SHP77 treated with DMSO at 0.1 percent for 48 hours (cell line): ENCODE results near the gene PCED1B.
A peak's percentile ranks its signal among the peaks of the same experiment; 100 is the strongest.
"Not testable (repeated sequence)": the region's sequence is repeated elsewhere in the genome, so short reads cannot be mapped to it uniquely, and the experiment has no call there.

ENCODE experiments used
- DNase-seq: peaks from one replicate; lab custom pipeline; 2025; lab: John Stamatoyannopoulos, UW

The PCED1B gene, protein sequence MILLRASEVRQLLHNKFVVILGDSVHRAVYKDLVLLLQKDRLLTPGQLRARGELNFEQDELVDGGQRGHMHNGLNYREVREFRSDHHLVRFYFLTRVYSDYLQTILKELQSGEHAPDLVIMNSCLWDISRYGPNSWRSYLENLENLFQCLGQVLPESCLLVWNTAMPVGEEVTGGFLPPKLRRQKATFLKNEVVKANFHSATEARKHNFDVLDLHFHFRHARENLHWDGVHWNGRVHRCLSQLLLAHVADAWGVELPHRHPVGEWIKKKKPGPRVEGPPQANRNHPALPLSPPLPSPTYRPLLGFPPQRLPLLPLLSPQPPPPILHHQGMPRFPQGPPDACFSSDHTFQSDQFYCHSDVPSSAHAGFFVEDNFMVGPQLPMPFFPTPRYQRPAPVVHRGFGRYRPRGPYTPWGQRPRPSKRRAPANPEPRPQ

DNA sequence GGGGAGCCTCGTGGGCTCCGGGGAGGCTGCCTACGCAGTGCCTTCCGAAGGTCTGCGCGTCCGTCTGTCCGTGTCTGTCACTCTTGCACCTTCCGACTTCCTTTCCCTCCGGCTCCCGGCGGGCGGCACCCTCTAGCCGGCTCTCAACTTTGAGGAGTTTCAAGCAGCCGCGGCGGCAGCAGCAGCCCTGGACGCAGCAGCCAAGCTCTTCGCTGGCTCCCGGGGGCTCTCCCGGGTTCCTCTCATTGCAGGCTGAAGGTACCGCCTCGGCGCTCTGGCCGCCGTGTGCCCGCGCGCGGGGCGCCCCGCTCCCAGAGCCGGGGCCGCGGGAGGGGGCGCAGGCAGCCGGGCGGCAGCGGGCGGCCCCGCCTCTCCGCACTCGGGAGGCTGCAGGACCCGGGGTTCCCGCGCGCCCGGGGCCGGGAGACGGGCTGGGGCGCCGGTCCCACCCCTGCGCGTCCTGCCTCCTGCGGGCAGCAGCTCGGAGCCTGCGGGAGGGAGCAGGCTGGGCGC, at the start of gene PCED1B, which contains the start of gene AMIGO2:
PCED1B (plus strand) TSS at position 154 of the 513 bp plus-strand sequence. CDS start 155,443 bp downstream, outside the sequence.
AMIGO2 (minus strand) TSS at position 492 of the 513 bp plus-strand sequence. CDS start 957 bp downstream, outside the sequence.
- DNase-seq: peak; percentile 41

DNA sequence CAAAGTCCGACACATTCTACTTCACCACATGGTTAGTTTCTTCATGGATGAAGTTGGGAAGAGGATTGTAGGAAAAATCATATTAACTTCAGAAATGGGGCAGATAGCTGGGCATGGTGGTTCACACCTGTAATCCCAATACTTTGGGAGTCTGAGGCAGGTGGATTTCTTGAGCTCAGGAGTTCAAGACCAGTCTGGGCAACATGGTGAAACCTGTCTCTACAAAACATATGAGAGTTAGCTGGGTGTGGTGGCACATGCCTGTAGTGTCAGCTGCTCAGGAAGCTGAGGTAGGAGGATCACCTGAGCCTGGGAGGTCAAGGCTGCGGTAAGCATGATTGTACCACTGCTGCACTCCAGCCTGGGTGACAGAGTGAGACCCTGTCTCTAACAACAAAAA, 49.5 kb upstream of the PCED1B start:
- DNase-seq: no peak

DNA sequence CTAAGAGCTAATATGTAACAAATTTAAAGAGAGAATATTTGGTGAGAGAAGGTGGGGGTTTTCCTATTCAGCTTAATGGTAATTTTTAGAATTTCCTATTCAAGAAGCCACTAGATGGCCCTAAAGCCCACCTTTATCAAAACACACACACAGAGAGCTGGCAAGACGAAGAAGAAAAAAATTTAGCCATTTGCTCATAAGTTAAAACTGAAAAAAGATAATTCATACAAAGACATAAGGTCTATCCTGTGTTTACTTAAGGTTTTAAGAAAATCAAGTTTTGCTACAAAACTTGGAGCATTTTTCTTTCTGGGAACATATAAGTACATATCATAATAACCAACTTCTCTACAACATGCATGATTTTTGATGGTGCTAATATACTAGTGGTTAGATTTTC, 46.8 kb upstream of the PCED1B start:
- DNase-seq: peak; percentile 34

DNA sequence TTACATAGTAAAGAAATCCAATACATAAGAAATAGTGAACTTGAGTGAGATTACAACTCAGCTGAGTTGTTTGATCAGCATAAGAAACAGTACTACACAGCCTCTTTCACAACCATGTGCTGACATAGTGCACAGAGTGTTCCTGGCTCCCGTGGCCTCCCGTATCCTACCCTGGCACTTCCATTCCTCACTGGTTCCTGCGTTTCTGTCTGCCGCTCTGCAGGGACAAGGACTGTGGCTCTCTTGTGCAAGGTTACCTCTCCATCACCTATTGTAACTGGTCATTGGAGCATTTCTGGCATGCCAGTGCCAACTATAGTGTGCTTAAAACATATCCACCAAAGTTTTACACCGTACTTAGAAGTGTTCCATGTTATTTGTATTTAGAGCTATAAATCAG, 46.3 kb upstream of the PCED1B start:
- DNase-seq: peak; percentile 34

DNA sequence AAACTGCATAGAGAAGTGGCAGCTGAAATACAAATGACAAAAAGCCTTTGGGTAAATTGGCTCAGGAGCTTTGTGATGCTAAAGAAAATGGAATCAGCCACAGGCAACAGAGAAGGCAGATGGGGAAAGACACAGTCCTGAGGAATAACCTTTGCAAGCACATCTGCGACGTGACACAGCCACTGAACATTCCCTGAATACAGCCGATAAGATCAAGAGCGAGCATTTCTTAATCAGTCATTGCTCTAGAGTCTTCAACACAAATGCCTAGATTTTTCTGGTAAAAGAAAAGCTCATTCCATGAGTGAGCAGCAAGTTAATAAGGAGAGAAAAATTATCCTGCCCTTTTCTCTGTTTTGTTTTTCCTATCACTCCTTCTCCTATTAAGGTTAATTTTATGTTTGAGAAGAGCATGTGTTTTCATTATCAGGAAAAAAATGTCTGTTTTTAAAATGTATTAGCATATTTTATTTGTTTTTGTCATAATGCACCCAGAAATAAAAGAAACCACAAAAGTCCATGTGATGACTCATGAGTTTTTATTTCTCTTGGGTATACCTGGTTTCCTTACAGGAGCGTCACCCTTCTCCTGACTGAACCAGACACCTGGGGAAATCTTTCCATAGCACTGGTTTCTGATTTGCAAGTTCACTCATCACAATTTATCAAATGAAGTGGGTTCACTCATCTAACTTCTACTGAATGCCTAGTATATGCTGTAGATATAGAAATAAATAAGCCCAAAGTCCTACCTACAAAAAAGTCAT, 45.4 kb upstream of the PCED1B start:
- DNase-seq: no peak

DNA sequence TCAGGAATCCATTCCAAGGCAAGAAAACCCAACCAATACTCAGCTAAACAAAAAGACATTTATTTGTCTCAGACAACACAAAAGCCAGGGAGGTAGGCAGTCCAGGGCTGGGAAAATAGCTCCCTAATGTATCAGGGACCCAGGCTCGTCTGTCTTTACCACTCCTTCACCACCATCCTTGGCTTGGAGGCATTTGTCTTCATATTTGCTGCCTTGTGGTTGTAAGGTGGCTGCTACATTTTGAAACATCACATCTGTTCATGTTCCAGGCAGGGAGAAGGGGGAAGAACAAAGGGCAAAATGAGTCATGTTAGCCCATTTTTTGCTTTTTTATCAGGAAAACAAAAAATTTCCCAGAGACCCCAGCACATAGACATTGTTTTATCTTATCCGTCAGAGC, 44.8 kb upstream of the PCED1B start:
- DNase-seq: no peak

DNA sequence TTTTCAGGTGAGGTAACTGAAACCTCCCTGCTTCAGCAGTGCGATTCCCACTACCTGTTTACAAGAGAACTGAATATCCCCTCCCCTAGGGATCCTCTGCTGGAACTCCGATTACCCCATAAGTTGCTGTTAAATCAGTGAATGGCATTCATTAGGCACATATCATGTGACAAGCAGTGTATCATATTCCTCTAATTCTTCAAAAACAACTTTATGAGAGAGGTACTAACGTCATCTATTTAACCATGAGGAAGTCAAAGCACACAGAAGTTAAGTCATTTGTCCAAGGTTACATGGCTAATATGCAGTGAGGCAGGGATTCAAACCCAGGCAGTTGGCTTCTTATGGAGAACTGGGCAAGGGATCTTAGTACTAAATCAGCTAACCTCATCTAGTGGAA, 43.9 kb upstream of the PCED1B start:
- no peak for DNase-seq

DNA sequence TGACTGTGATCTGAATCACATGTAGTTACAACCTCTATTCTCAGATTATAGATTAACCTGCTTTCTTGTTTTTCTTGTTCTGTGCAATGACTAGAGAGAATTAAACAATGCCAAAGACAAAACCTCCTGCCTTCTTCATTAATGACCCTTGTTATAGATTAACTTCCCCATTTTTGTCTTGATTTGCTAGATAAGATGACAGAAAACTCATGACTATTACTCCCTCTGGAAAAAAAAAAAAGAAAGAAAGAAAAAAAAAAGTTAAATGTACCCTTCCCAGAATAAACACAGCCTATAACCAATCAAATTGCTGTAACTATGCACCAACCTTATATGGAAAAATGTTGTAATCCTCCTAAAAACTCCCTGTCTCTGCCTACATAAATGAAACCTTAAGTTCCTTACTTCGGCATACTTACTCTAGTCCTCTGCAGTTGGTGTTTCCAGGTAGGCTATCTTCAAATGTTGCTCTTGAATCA, 41.1 kb upstream of the PCED1B start:
- no peak for DNase-seq

DNA sequence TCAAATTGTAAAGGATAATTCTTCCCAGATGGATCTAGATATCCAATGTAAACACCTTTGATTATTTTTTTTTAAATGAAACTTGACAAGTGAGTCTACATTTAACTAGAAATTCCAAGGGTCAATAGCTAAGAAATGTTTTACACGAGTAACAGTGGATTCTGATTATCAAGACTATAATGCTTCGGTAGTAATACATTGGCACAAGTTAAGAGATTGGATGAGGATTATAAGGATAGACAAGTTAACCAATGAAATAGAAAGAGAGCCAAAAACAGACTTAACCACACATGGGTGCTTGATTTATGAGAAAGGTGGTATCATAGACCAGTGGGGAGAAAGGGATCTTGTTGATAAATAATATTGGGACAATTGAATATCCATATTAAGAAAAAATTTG, 40.3 kb upstream of the PCED1B start:
- no peak for DNase-seq

DNA sequence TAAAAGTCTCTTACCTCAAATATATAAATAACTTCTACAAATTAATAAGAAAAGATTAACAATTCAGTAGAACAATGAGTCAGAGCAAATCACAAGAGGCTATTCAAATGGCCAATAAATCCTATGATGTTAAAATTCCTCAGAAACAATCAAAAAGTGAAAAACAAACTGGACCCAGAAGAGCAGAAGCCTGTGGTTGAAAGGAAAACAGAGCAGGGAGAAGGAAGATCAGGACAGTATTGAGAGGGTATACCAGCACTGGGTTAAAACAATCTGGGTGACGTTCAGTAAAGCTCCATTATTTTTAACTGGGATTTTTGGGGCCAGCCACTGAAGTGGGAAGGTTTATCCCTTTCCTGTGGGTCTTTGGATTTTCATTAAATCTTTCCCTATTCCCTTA, 39.7 kb upstream of the PCED1B start:
- DNase-seq: no peak

DNA sequence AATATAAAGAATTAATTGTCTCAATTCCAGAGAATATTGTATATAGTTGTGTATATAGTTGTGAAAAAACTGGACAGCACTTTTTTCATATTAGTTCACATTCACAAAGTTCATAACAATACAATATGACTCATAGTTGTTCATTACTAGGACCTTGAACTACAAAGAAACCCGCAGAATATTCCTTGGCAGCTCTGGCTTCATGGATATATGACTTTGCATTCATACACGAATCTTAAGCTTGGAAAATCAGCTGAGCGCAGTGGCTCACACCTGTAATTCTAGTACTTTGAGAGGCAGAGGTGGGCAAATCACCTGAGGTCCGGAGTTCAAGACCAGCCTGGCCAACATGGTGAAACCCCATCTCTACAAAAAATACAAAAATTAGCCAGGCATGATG, 38.1 kb upstream of the PCED1B start:
- DNase-seq: no peak

DNA sequence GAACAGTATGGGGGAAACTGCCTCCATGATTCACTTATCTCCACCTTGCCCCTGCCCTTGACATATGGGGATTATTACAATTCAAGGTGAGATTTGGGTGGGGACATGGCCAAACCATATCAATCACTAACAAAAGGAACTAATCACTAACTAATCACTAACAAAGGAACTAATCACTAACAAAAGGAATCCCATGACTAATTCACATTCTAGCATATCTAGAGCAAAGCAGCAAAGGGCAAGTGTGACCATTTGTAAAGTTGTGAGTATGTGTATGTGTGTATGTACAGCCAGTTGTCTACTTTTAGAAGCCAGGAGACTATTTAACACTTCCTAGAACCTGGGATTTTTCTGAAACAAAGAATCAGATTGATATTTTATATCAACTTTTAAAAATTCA, 30.9 kb upstream of the PCED1B start:
- no peak for DNase-seq

DNA sequence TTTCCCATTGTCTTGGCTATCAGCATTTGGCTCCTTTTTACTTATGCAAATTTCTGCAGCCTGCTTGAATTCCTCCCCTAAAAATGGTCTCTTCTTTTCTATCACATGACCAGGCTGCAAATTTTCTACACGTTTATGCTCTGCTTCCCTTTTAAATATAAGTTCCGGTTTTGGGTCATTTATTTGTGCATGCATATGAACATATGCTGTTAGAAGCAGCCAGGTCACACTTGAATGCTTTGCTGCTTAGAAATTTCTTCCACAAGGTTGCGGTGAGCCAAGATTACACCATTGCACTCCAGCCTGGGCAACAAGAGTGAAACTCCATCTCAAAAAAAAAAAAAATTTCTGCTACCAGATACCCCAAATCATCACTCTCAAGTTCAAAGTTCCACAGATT, 28.1 kb upstream of the PCED1B start:
- not testable (repeated sequence) for DNase-seq

DNA sequence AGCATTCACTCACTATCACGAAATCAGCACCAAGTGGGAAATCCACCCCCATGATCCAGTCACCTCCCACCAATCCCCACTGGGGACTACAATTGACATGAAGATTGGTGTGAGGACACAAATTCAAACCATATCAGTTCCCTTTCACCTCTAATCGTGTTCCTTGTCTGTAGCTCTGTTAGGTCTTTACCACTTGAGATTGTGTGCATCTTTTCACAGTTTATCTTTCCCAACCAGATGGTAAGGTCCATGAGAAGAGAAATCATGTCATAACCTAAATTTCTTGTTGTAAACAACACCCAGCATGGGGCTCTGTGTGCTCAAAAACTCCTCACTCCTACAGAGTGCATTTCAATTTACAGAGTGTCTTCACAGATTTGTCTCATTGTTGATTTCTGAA, 27.1 kb upstream of the PCED1B start:
- no peak for DNase-seq

DNA sequence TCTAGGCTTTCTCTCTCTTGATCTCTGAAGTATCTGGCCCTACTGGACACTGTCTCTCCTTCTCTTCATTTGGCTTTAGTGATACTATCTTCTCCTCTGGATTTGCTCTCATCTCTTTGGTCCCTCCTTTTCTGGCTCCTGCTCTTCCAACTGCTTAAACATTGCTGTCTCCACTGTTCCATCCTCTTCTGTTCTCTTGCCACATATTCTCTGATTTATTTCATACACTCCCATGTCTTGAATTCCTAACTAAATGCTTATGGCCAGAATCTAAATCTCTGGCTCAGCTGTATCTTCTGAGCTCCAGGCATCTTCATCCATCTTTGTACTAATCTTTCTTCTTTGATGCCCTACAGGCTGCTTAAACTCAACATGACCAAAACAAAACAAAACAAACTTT, 25.5 kb upstream of the PCED1B start:
- DNase-seq: no peak

DNA sequence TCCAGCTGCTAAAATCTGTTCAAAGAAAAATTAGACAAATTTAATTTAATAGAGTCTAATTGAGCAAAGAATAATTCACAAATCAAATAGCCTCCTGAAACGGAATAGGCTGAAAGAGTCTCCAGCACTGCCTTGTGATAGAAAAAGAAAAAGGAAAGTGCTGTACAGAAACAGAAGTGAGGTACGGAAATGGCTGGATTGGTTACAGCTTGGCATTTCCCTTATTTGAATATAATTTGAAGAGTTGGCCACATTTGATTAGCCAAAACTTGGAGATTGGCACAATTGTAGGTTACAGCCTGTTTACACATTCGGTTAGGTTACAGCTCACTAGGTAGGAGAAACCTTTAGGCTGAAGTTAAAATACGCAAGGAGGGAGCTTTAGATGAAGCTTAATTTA, 24.8 kb upstream of the PCED1B start:
- DNase-seq: no peak

DNA sequence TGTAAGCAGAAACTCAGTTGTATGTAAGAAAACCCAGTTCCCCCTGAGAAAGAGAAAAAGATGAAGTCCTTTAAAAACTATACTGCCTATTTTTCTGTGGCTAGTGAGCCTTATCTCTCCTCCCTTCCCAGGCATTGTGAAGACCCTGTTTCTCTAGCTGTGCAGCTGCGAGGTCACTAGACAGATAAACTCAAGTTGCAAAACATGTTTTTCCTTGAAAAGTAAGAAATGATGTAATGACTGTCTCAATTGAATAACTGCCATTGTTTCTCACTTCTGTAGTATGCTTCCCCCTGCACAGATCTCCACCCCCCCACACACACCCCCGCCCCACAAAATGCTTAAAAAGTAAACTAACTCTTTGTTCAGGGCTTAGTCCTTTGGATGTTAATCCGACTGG, 23.6 kb upstream of the PCED1B start:
- not testable (repeated sequence) for DNase-seq

DNA sequence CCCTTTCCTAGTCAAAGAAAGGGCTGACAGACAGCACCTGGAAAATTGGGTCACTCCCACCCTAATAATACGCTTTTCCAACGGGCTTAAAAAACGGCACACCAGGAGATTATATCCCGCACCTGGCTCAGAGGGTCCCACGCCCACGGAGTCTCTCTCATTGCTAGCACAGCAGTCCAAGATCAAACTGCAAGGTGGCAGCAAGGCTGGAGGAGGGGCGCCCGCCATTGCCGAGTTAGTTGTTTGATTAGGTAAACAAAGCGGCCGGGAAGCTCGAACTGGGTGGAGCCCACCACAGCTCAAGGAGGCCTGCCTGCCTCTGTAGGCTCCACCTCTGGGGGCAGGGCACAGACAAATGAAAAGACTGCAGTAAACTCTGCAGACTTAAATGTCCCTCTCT, 22.5 kb upstream of the PCED1B start:
- not testable (repeated sequence) for DNase-seq

DNA sequence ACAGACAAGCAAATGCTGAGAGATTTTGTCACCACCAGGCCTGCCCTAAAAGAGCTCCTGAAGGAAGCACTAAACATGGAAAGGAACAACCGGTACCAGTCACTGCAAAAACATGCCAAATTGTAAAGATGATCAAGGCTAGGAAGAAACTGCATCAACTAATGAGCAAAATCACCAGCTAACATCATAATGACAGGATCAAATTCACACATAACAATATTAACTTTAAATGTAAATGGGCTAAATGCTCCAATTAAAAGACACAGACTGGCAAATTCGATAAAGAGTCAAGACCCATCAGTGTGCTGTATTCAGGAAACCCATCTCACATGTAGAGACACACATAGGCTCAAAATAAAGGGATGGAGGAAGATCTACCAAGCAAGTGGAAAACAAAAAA, 20.8 kb upstream of the PCED1B start:
- DNase-seq: not testable (repeated sequence)

DNA sequence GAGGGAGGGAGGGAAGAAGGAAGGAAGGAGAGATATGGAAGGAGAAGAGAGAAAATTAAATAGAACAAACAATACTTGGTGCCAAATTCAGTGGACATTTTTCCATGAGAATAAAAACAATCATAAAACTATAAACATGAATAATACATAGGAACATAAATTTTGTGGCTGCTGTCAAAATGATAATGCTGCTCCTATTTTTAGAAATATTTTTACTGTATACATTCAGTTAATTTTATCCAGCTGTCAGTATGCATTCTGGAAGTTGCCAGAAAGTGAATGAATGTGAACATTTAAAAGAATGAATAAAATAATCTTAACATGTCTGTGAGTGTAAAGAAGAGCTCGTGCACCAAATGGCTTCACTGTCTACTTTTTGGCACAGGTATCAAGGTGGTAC, 13.9 kb upstream of the PCED1B start:
- DNase-seq: no peak

DNA sequence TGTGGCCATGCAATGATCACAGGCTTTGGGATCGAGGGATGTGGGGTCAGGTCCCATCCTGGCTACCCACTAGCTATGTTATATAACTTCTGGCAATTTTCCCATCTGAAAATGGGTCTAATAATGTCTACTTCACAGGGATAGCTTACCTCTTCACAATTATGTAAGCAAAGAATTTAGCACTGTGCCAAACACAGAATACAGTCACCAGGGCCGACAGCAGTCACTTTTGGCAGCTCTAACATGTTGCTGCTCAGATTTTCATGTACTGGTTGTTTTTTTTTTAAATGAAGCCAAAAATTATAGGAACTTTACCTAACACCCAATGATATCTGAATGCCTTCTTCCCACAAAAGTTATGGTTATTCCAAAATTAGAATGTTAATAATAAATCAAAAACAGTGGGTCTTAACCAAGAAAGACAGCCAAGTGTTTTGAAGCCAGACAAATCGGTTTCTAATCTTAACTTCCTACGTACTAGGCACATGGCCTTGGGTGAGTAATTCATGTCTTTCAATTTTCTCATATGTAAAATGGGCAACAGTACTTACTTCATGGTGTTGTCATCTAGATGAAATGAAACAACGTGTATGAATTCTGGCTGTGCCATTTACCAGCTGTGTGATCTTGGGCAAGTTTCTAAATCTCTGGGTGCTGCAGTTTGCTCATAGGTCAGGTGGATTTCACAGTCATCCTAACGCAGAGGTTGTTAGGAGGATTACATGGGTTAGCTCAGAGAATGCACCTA, 13.0 kb upstream of the PCED1B start:
- no peak for DNase-seq

DNA sequence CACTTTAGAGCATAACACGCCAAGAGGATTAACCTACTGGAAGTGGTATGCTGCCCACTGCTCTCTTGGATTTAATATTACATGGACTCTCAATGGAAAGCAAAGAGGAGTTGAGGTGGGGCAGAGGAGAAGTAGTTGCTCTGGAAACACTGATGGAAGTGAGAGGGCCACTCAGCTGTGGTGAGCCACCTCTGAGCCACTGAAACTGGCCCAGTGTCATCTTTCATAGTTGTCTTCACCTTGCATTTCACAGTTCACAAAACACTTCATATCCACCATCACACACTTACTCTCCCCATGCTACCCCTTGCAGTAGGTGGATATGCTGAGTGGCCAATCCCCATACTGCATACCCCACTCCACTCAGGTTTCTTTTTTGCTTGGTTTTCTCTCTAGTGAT, 12.2 kb upstream of the PCED1B start:
- no peak for DNase-seq
